NCI-H2107 treated with DMSO at 0.1 percent for 48 hours (cell line): Measurements from ENCODE around the gene TXNDC17.
"Not testable (repeated sequence)": the region's sequence is repeated elsewhere in the genome, so short reads cannot be mapped to it uniquely, and the experiment has no call there.

Experiments
- DNase-seq: peaks from one replicate; lab custom pipeline; 2025; ENCODE audit not compliant: unreplicated experiment; lab: John Stamatoyannopoulos, UW

The TXNDC17 gene

GRCh38 chr17:6660101-6660500, 19.2 kb downstream of the TXNDC17 start:
- DNase-seq: no peak

GRCh38 chr17:6660805-6661463, 20.1 kb downstream of the TXNDC17 start:
- DNase-seq: no peak

- no peak for DNase-seq
Measured at GRCh38 chr17:6661464-6661848, 20.6 kb downstream of the TXNDC17 start.

GRCh38 chr17:6663200-6663599, 22.3 kb downstream of the TXNDC17 start:
- not testable (repeated sequence) for DNase-seq

- DNase-seq: peak; percentile 13
Measured at GRCh38 chr17:6666077-6666521, 25.2 kb downstream of the TXNDC17 start.

GRCh38 chr17:6666557-6666956, 25.7 kb downstream of the TXNDC17 start:
- no peak for DNase-seq

- no peak for DNase-seq
Measured at GRCh38 chr17:6667516-6667915, 26.7 kb downstream of the TXNDC17 start.

- DNase-seq: no peak
Measured at GRCh38 chr17:6668219-6668618, 27.4 kb downstream of the TXNDC17 start.

GRCh38 chr17:6668727-6669425, 28.0 kb downstream of the TXNDC17 start:
- no peak for DNase-seq

GRCh38 chr17:6669479-6670212, 28.8 kb downstream of the TXNDC17 start:
- DNase-seq: no peak

- DNase-seq: no peak
Measured at GRCh38 chr17:6670571-6670970, 29.7 kb downstream of the TXNDC17 start.

GRCh38 chr17:6670999-6671398, 30.1 kb downstream of the TXNDC17 start:
- DNase-seq: no peak

GRCh38 chr17:6671431-6671830, 30.6 kb downstream of the TXNDC17 start:
- no peak for DNase-seq

GRCh38 chr17:6674586-6674985, 33.7 kb downstream of the TXNDC17 start:
- DNase-seq: no peak

- no peak for DNase-seq
Measured at GRCh38 chr17:6675201-6675825, 34.5 kb downstream of the TXNDC17 start.

GRCh38 chr17:6676802-6677157, 35.9 kb downstream of the TXNDC17 start:
- no peak for DNase-seq

- peak; percentile 10 for DNase-seq
Measured at GRCh38 chr17:6677158-6677831, 36.4 kb downstream of the TXNDC17 start.

- no peak for DNase-seq
Measured at GRCh38 chr17:6677946-6678345, 37.1 kb downstream of the TXNDC17 start.

- no peak for DNase-seq
Measured at GRCh38 chr17:6679241-6679640, 38.4 kb downstream of the TXNDC17 start.

- no peak for DNase-seq
Measured at GRCh38 chr17:6681176-6681575, 40.3 kb downstream of the TXNDC17 start.

- no peak for DNase-seq
Measured at GRCh38 chr17:6681671-6682070, 40.8 kb downstream of the TXNDC17 start.
